Transverse colon (tissue), 4 donors: ENCODE measurements around the gene DOHH. TPM values are rescaled to one million over a fixed set of nuclear protein-coding genes. Genes with fewer than 3 reads are reported as not detected.
A peak's percentile ranks its signal among the peaks of the same experiment; 100 is the strongest.

Experiments used
- DNase-seq: peaks from one replicate; pipeline ENCODE4 v3.0.0-alpha.2; 2019
- H3K27ac ChIP-seq, 4 donors: fragments of 200-600 bp; sonication (generic); 2 replicates each; pipeline ENCODE4 v1.5.1; 2016 to 2018; ENCODE audit warnings: inconsistent platforms in 4 of 4
- H3K27me3 ChIP-seq: fragments of 200-600 bp; sonication (generic); 2 replicates; pipeline ENCODE4 v1.5.1; 2017; ENCODE audit warnings: inconsistent platforms
- H3K36me3 ChIP-seq, 4 donors: fragments of 200-600 bp; sonication (generic); 2 replicates each; pipeline ENCODE4 v1.5.1; 2017 to 2019; ENCODE audit warnings: inconsistent platforms in 4 of 4
- H3K4me1 ChIP-seq, 4 donors: fragments of 200-600 bp; sonication (generic); 2 replicates each; pipeline ENCODE4 v1.5.1; 2017 to 2020; ENCODE audit warnings: inconsistent platforms in 4 of 4
- H3K4me3 ChIP-seq, 4 donors: fragments of 200-600 bp; sonication (generic); 1 replicate in 1 of 4; 2 replicates in 3 of 4; pipeline versions ENCODE4 v1.5.1 to v1.6.1; 2017 to 2019; ENCODE audit warnings: inconsistent platforms in 4 of 4
- H3K9me3 ChIP-seq, 2 donors: fragments of 200-600 bp; sonication (generic); 2 replicates each; pipeline ENCODE4 v1.5.1; 2017 to 2019; ENCODE audit warnings: inconsistent platforms in 2 of 2
- CTCF ChIP-seq, 5 experiments: fragments of 200-600 bp in 3 of 5; fragments of 450-650 bp in 2 of 5; sonication (generic) in 3 of 5; IDR thresholded peaks; 1 replicate in 2 of 5; 2 replicates in 3 of 5; pipeline ENCODE4 v1.5.1; 2016 to 2017; ENCODE audit warnings: antibody characterized with exemption in 5 of 5, inconsistent platforms in 3 of 5, mild to moderate bottlenecking in 2 of 5, moderate library complexity in 1 of 5
- EP300 ChIP-seq: sonication (generic); formaldehyde crosslinking; IDR thresholded peaks from one replicate; pipeline ENCODE4 v1.6.1; 2017; ENCODE audit warnings: antibody characterized with exemption, low read depth
- POLR2A ChIP-seq: fragments of 450-650 bp; IDR thresholded peaks from one replicate; pipeline ENCODE4 v1.6.1; 2016; ENCODE audit warnings: antibody characterized with exemption, mild to moderate bottlenecking, moderate library complexity
- POLR2AphosphoS5 ChIP-seq, 3 donors: sonication (generic); formaldehyde crosslinking; IDR thresholded peaks; one replicate each; pipeline ENCODE4 v1.6.1; 2016; ENCODE audit warnings: antibody characterized with exemption in 3 of 3
- WGBS, 2 donors: methylation state at CpG; one replicate each; pipeline ENCODE4 v1.1.5; 2018; ENCODE audit warnings: low coverage in 1 of 2; 5-methylcytosine and 5-hydroxymethylcytosine counted together
- in situ Hi-C, 4 donors: fragments of 200-750 bp; cut with MboI; loops; one replicate each; pipeline versions ENCODE4 v1.15.0 to v1.15.1; 2017; ENCODE audit warnings: low sequenced_read_pairs in 3 of 4, low pct_ligation_motif_present in 1 of 4, low pct_unique_long_range_greater_than_20kb in 1 of 4
- intact Hi-C: fragments of 100-400 bp; cut with DNase I; formaldehyde crosslinking; loops from one replicate; pipeline ENCODE4 v1.15.1; 2023; ENCODE audit warnings: low total_unique reads
- total RNA-seq, 4 donors: library from RNA; depleted of rRNA; stranded (reverse); fragments of >200 nt; gene quantifications; one replicate each; pipeline ENCODE4 v1.1.0, GENCODE V29; 2016

The DOHH gene
- total RNA-seq, 4 donors from 2014 or later, result 7.2 to 13.5 (median 10.8) TPM

GRCh38 chr19:3444695-3445234, 55.7 kb downstream of the DOHH start:
- TF ChIP-seq POLR2AphosphoS5 (IDR thresholded peaks at IDR 0.05) (peak in 1 of 3 donors; percentile 28), EP300 (no peak)
- Histone ChIP-seq H3K27ac (peak overlapping the region in 2 of 4 donors; percentile 12 to 40), H3K9me3 (no peaks in the 10 kb centered on the region), H3K4me3 (no peak overlapping the region), H3K36me3 (peaks cover 0 to 11% (median 2%) of the 10 kb centered on the region in 4 donors), H3K27me3 (no peaks in the 10 kb centered on the region), H3K4me1 (peaks cover 0 to 11% (median 5%) of the 10 kb centered on the region in 4 donors)
- DNase-seq, result no peak
- 83% methylated on average over 24 of the region's 24 CpGs; no CpG with 5 or more reads in 1 of the 2 donors for WGBS, 2 donors
- in situ Hi-C loops (no loop called here), intact Hi-C loops (no loop called here)

- Histone ChIP-seq H3K9me3 (no peaks in the 10 kb centered on the region), H3K36me3 (peaks cover 0 to 5% (median 1%) of the 10 kb centered on the region in 4 donors), H3K27ac (peak overlapping the region; percentile 4 to 52 (median 36)), H3K4me3 (no peak overlapping the region), H3K4me1 (peaks cover 0 to 11% (median 5%) of the 10 kb centered on the region in 4 donors), H3K27me3 (no peaks in the 10 kb centered on the region)
- in situ Hi-C loops (no loop called here), intact Hi-C loops (no loop called here)
- 26 to 55% methylated on average over 4 to 27 of the region's 33 CpGs for WGBS, 2 donors
- no peak for DNase-seq
- TF ChIP-seq POLR2AphosphoS5 (IDR thresholded peaks at IDR 0.05) (no peak), EP300 (no peak)
Observed at GRCh38 chr19:3443840-3444694, 56.4 kb downstream of the DOHH start.

- TF ChIP-seq EP300, result no peak
- no peak for TF ChIP-seq POLR2A
- no peak for TF ChIP-seq POLR2AphosphoS5 (IDR thresholded peaks at IDR 0.05)
- no peak for TF ChIP-seq CTCF (IDR thresholded peaks at IDR 0.05)
- intact Hi-C loops, result no loop called here
- no peak overlapping the region for H3K27ac ChIP-seq
Observed at GRCh38 chr19:3442487-3443071, 57.9 kb downstream of the DOHH start.

GRCh38 chr19:3441986-3442329, 58.5 kb downstream of the DOHH start:
- TF ChIP-seq POLR2A (no peak), CTCF (IDR thresholded peaks at IDR 0.05) (no peak)
- no peak overlapping the region for H3K4me3 ChIP-seq
- H3K9me3 ChIP-seq, result no peaks in the 10 kb centered on the region
- DNase-seq, result no peak
- in situ Hi-C loops, result no loop called here
- WGBS, 2 donors, result 81 to 85% methylated on average over 5 to 14 of the region's 14 CpGs
- no peaks in the 10 kb centered on the region for H3K36me3 ChIP-seq
- H3K27me3 ChIP-seq, result no peaks in the 10 kb centered on the region
- intact Hi-C loops, result no loop called here
- H3K4me1 ChIP-seq, result peaks cover 0 to 11% (median 5%) of the 10 kb centered on the region in 4 donors
- peak overlapping the region in 1 of 4 donors; percentile 46 for H3K27ac ChIP-seq

More at GRCh38 chr19:3442487-3443071, 57.9 kb downstream of the DOHH start:
- Histone ChIP-seq H3K36me3 (peaks cover 0 to under 1% (median 0%) of the 10 kb centered on the region in 4 donors), H3K9me3 (no peaks in the 10 kb centered on the region), H3K4me1 (peaks cover 0 to 11% (median 5%) of the 10 kb centered on the region in 4 donors), H3K4me3 (no peak overlapping the region), H3K27me3 (no peaks in the 10 kb centered on the region)
- no peak for DNase-seq
- 90 to 95% methylated on average over 2 to 13 of the region's 15 CpGs for WGBS, 2 donors
- in situ Hi-C loops, result no loop called here
